Stomach (tissue), 9 donors: Measurements from ENCODE around the gene FUCA1. TPM values are rescaled to one million over a fixed set of nuclear protein-coding genes. Genes with fewer than 3 reads are reported as not detected.
A peak's percentile ranks its signal among the peaks of the same experiment; 100 is the strongest.

Experiments used
- DNase-seq, 2 donors: peaks; one replicate each; pipeline versions ENCODE4 v3.0.0 to v3.0.0-alpha.2; 2013 to 2019
- H3K27ac ChIP-seq, 5 donors: fragments of 200-600 bp in 4 of 5; sonication (generic) in 4 of 5; one replicate each; pipeline ENCODE4 v1.5.1; 2013 to 2019; ENCODE audit warnings: mild to moderate bottlenecking in 1 of 5, moderate library complexity in 1 of 5
- H3K27me3 ChIP-seq, 3 donors: fragments of 200-600 bp; sonication (generic); one replicate each; pipeline ENCODE4 v1.5.1; 2017 to 2019; ENCODE audit warnings: mixed run types in 1 of 3
- H3K36me3 ChIP-seq, 4 donors: fragments of 200-600 bp; sonication (generic); 1 replicate in 3 of 4; 2 replicates in 1 of 4; pipeline ENCODE4 v1.5.1; 2016 to 2019
- H3K4me1 ChIP-seq, 4 donors: fragments of 200-600 bp; sonication (generic); one replicate each; pipeline ENCODE4 v1.5.1; 2016 to 2019
- H3K4me3 ChIP-seq, 4 donors: fragments of 200-600 bp; sonication (generic) in 3 of 4; one replicate each; pipeline ENCODE4 v1.5.1; 2016 to 2019; ENCODE audit warnings: mild to moderate bottlenecking in 1 of 4
- H3K9me3 ChIP-seq, 4 donors: fragments of 200-600 bp; sonication (generic); one replicate each; pipeline ENCODE4 v1.5.1; 2016 to 2019
- CTCF ChIP-seq, 7 experiments: fragments of 450-650 bp in 4 of 7; fragments of 200-600 bp in 3 of 7; sonication (generic) in 3 of 7; IDR thresholded peaks; one replicate each; pipeline ENCODE4 v1.5.1; 2016 to 2019; ENCODE audit warnings: antibody characterized with exemption in 7 of 7, control low read depth in 2 of 7, mild to moderate bottlenecking in 1 of 7
- EP300 ChIP-seq: sonication (generic); formaldehyde crosslinking; IDR thresholded peaks from one replicate; pipeline ENCODE4 v1.6.1; 2017; ENCODE audit warnings: antibody characterized with exemption
- POLR2A ChIP-seq, 4 donors: fragments of 450-650 bp; IDR thresholded peaks; one replicate each; pipeline ENCODE4 v1.6.1; 2016; ENCODE audit warnings: antibody characterized with exemption in 4 of 4, control low read depth in 2 of 4, mild to moderate bottlenecking in 1 of 4, moderate library complexity in 1 of 4
- POLR2AphosphoS5 ChIP-seq, 3 donors: sonication (generic); formaldehyde crosslinking; IDR thresholded peaks; one replicate each; pipeline ENCODE4 v1.6.1; 2016; ENCODE audit warnings: antibody characterized with exemption in 3 of 3
- WGBS, 5 donors: extraction: QIAGEN DNeasy Blood & Tissue Kit in 3 of 5; methylation state at CpG; one replicate each; pipeline versions ENCODE4 v1.1.5 to v1.1.7; 2013 to 2018; 5-methylcytosine and 5-hydroxymethylcytosine counted together
- intact Hi-C: fragments of 100-400 bp; cut with DNase I; formaldehyde crosslinking; loops from one replicate; pipeline ENCODE4 v1.15.1; 2023; ENCODE audit warnings: low total_unique reads
- polyA plus RNA-seq, 3 donors: library from polyadenylated mRNA; stranded (reverse); fragments of 200-250 nt; gene quantifications; one replicate each; pipeline ENCODE4 v1.2.3, GENCODE V29; 2013
- total RNA-seq, 5 donors: library from RNA; depleted of rRNA; stranded (reverse); fragments of >200 nt; gene quantifications; one replicate each; pipeline versions ENCODE4 v1.1.0 to v1.2.3, GENCODE V29; 2014 to 2016
- donor health status: healthy with polysubstance abuse.
- donor health status: Bipolar disorder and iron deficiency.
- donor health status: healthy.

The FUCA1 gene
- total and polyA plus RNA-seq, 8 donors, result 4.1 to 80.0 (median 23.0) TPM

GRCh38 chr1:23845163-23845562 is 22.9 kb downstream of the FUCA1 start:
- no peak overlapping the region for H3K27ac ChIP-seq
- no peaks in the 10 kb centered on the region for H3K4me1 ChIP-seq
- no peak overlapping the region for H3K4me3 ChIP-seq
- DNase-seq, result no peak
- no peaks in the 10 kb centered on the region for H3K27me3 ChIP-seq
- H3K36me3 ChIP-seq, result peaks cover 35 to 55% (median 53%) of the 10 kb centered on the region in 4 donors
- intact Hi-C loops, result no loop called here
- H3K9me3 ChIP-seq, result peaks cover 0 to 6% (median 2%) of the 10 kb centered on the region in 4 donors
- WGBS, 5 donors, result 93 to 98% (median 93%) methylated on average over 2 of the region's 2 CpGs
- TF ChIP-seq POLR2AphosphoS5 (IDR thresholded peaks at IDR 0.05) (no peak), EP300 (no peak), POLR2A (IDR thresholded peaks at IDR 0.05) (no peak), CTCF (IDR thresholded peaks at IDR 0.05) (no peak)

DNA sequence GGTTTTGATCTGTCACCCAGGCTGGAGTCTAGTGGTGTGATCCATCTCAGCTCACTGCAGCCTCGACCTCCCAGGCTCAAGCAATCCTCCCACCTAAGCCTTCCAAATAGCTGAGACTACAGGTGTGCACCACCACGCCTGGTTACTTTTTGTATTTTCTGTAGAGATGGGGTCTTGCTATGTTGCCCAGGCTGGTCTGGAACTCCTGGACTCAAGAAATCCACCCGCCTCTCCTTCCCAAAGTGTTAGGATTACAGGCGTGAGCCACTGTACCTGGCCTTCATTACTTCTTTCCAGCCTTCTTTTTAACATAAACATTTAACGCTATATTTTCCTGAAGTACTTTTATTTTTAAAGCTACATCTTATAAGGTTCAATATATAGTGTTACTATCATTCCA is 24.4 kb downstream of the FUCA1 start:
- H3K4me1 ChIP-seq, result peaks cover 0 to 5% (median 3%) of the 10 kb centered on the region in 4 donors
- H3K36me3 ChIP-seq, result peaks cover 35 to 49% (median 44%) of the 10 kb centered on the region in 4 donors
- H3K9me3 ChIP-seq, result peaks cover 0 to 6% (median 2%) of the 10 kb centered on the region in 4 donors
- no peak overlapping the region for H3K4me3 ChIP-seq
- no peak overlapping the region for H3K27ac ChIP-seq
- no peaks in the 10 kb centered on the region for H3K27me3 ChIP-seq
- no peak for TF ChIP-seq CTCF (IDR thresholded peaks at IDR 0.05)
- no peak for TF ChIP-seq POLR2A (IDR thresholded peaks at IDR 0.05)
- no peak for TF ChIP-seq EP300
- no peak for TF ChIP-seq POLR2AphosphoS5 (IDR thresholded peaks at IDR 0.05)
- DNase-seq, result no peak
- intact Hi-C loops, result no loop called here
- 85 to 97% (median 93%) methylated on average over 5 of the region's 5 CpGs for WGBS, 5 donors

GRCh38 chr1:23838401-23838866 is 29.7 kb downstream of the FUCA1 start:
- Histone ChIP-seq H3K9me3 (no peaks in the 10 kb centered on the region), H3K36me3 (no peaks in the 10 kb centered on the region), H3K4me1 (peaks cover 4 to 15% (median 13%) of the 10 kb centered on the region in 4 donors), H3K4me3 (peak overlapping the region; percentile 24 to 52 (median 38)), H3K27ac (peak overlapping the region in 1 of 5 donors; percentile 49), H3K27me3 (no peaks in the 10 kb centered on the region)
- peak; percentile 78 to 87 for DNase-seq
- intact Hi-C loops, result no loop called here
- WGBS, 5 donors, result 0 to 1% (median 1%) methylated on average over 13 to 21 of the region's 21 CpGs
- TF ChIP-seq EP300 (no peak), POLR2AphosphoS5 (IDR thresholded peaks at IDR 0.05) (no peak), POLR2A (IDR thresholded peaks at IDR 0.05) (no peak), CTCF (IDR thresholded peaks at IDR 0.05) (no peak)

DNA sequence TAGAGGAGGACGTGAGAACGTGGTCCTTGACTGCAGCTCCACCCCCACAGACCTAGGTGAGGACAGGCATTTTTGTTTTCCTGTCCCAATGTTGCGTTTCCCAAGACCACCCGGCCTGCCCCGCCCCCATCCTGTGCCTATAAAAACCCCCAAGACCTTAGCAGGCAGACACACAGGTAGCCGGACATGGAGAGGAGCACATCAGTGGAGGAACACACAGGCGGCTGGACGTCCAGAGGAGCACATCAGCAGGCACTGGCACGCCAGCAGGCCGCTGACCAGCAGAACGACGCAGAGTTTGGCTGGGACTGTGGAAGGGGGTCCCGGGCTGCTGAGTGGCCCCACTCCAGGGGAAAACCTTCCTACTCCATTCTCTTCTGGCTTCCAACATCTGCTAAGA is 30.2 kb downstream of the FUCA1 start:
- Histone ChIP-seq H3K4me3 (peak overlapping the region; percentile 24 to 52 (median 38)), H3K9me3 (no peaks in the 10 kb centered on the region), H3K27me3 (no peaks in the 10 kb centered on the region), H3K27ac (peak overlapping the region in 1 of 5 donors; percentile 49), H3K36me3 (no peaks in the 10 kb centered on the region), H3K4me1 (peaks cover 4 to 15% (median 13%) of the 10 kb centered on the region in 4 donors)
- DNase-seq, result peak in 1 of 2 donors; percentile 17
- 9 to 24% (median 16%) methylated on average over 10 to 13 of the region's 13 CpGs for WGBS, 5 donors
- intact Hi-C loops, result no loop called here
- TF ChIP-seq POLR2AphosphoS5 (IDR thresholded peaks at IDR 0.05) (no peak), POLR2A (IDR thresholded peaks at IDR 0.05) (no peak), CTCF (IDR thresholded peaks at IDR 0.05) (no peak), EP300 (no peak)
